Peyer's patch (tissue), 4 donors: Measurements from ENCODE around the gene OR7G3.

Source experiments
- POLR2A ChIP-seq, 2 donors: fragments of 450-650 bp; IDR thresholded peaks; one replicate each; pipeline ENCODE4 v1.5.1; 2017; ENCODE audit warnings: antibody characterized with exemption in 2 of 2, mild to moderate bottlenecking in 2 of 2, moderate library complexity in 2 of 2
- TF ChIP-seq, protein P1 (sequence below), 6 experiments: fragments of 450-650 bp in 4 of 6; fragments of 200-600 bp in 2 of 6; sonication (generic) in 1 of 6; IDR thresholded peaks; one replicate each; pipeline ENCODE4 v1.5.1; 2017 to 2019; ENCODE audit warnings: antibody characterized with exemption in 6 of 6, mild to moderate bottlenecking in 3 of 6, moderate library complexity in 1 of 6

DNA sequence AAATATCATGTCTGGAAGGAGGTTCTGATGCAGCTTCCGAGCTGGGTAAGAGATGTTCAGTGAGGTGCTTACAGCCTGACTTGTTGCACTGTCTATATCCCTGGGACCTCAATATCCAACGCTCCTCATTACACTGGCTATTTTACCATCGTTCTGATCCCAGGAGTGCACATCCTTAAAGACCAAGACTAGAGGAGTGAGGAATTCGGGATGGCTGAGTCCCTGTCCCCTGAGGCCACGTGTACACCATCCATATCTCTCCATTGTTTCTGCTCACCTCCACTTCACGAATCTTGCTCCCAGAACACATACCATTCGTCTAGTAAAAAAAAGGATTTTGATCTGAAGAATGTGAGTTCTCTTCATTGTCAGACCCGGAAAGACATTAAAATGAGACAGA is 19.4 kb downstream of the OR7G3 start, which contains the start of gene OR7G2:
- no peak for TF ChIP-seq POLR2A (IDR thresholded peaks at IDR 0.05)
- TF ChIP-seq, protein P1, sequence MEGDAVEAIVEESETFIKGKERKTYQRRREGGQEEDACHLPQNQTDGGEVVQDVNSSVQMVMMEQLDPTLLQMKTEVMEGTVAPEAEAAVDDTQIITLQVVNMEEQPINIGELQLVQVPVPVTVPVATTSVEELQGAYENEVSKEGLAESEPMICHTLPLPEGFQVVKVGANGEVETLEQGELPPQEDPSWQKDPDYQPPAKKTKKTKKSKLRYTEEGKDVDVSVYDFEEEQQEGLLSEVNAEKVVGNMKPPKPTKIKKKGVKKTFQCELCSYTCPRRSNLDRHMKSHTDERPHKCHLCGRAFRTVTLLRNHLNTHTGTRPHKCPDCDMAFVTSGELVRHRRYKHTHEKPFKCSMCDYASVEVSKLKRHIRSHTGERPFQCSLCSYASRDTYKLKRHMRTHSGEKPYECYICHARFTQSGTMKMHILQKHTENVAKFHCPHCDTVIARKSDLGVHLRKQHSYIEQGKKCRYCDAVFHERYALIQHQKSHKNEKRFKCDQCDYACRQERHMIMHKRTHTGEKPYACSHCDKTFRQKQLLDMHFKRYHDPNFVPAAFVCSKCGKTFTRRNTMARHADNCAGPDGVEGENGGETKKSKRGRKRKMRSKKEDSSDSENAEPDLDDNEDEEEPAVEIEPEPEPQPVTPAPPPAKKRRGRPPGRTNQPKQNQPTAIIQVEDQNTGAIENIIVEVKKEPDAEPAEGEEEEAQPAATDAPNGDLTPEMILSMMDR (IDR thresholded peaks at IDR 0.05), result no peak
